ENCODE results near the gene STAMBPL1. TPM values are rescaled to one million over a fixed set of nuclear protein-coding genes. Genes with fewer than 3 reads are reported as not detected.
A peak's percentile ranks its signal among the peaks of the same experiment; 100 is the strongest.

Gene STAMBPL1
- total RNA-seq, 4 donors from 2014 or later, result 13.3 to 35.8 (median 14.2) TPM

GRCh38 chr10:88906921-88907320 is 26.9 kb downstream of the STAMBPL1 start:
- no peak for DNase-seq (ENCODE audit: low spot score in 2 of 2)
- no peak overlapping the region for H3K27ac ChIP-seq
- peaks cover 6% of the 10 kb centered on the region for H3K36me3 ChIP-seq
- no peaks in the 10 kb centered on the region for H3K27me3 ChIP-seq
- H3K4me1 ChIP-seq, result no peaks in the 10 kb centered on the region
- TF ChIP-seq EP300 (IDR thresholded peaks at IDR 0.05), result no peak
- no peak for TF ChIP-seq POLR2A (IDR thresholded peaks at IDR 0.05)
- TF ChIP-seq CTCF (IDR thresholded peaks at IDR 0.05), result no peak
- TF ChIP-seq POLR2AphosphoS5 (IDR thresholded peaks at IDR 0.05), result no peak
- H3K9me3 ChIP-seq, result no peaks in the 10 kb centered on the region
- 74% methylated on average over 1 of the region's 1 CpG for WGBS
- no peak overlapping the region for H3K4me3 ChIP-seq

DNA sequence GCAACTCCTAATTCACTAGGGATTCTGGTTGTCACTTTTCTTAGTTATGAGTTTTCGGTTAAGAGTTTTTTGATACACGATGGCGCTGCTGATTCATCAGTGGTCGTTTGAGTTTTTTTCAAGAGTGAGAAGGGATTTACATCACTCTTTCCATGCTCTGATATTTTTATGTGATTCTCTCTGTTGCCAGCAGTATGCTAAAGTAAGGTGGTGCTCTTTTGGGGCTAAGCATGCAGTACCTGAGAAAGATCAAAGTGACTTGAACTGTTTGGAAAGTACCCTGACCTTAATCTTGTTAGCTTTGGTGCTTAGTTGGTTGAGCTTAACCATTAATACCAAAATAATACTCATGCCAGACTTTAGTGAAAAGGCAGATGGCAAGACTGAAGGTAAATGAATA is 28.1 kb downstream of the STAMBPL1 start:
- no peak for DNase-seq (ENCODE audit: low spot score in 2 of 2)
- Histone ChIP-seq H3K27ac (no peak overlapping the region), H3K27me3 (no peaks in the 10 kb centered on the region), H3K9me3 (no peaks in the 10 kb centered on the region), H3K4me1 (no peaks in the 10 kb centered on the region), H3K4me3 (no peak overlapping the region), H3K36me3 (peaks cover 6% of the 10 kb centered on the region)
- TF ChIP-seq EP300 (IDR thresholded peaks at IDR 0.05) (no peak), CTCF (IDR thresholded peaks at IDR 0.05) (no peak), POLR2A (IDR thresholded peaks at IDR 0.05) (no peak), POLR2AphosphoS5 (IDR thresholded peaks at IDR 0.05) (no peak)
- 77% methylated on average over 4 of the region's 4 CpGs for WGBS

GRCh38 chr10:88911116-88911515 is 31.1 kb downstream of the STAMBPL1 start:
- no peaks in the 10 kb centered on the region for H3K9me3 ChIP-seq
- no peaks in the 10 kb centered on the region for H3K27me3 ChIP-seq
- H3K4me3 ChIP-seq, result no peak overlapping the region
- no peaks in the 10 kb centered on the region for H3K36me3 ChIP-seq
- WGBS, result 88% methylated on average over 1 of the region's 1 CpG
- no peak overlapping the region for H3K27ac ChIP-seq
- TF ChIP-seq EP300 (IDR thresholded peaks at IDR 0.05) (no peak), POLR2A (IDR thresholded peaks at IDR 0.05) (no peak), CTCF (IDR thresholded peaks at IDR 0.05) (no peak), POLR2AphosphoS5 (IDR thresholded peaks at IDR 0.05) (no peak)
- H3K4me1 ChIP-seq, result no peaks in the 10 kb centered on the region
- no peak for DNase-seq (ENCODE audit: low spot score in 2 of 2)

GRCh38 chr10:88911851-88912250 is 31.8 kb downstream of the STAMBPL1 start:
- TF ChIP-seq CTCF (IDR thresholded peaks at IDR 0.05) (no peak), EP300 (IDR thresholded peaks at IDR 0.05) (no peak), POLR2AphosphoS5 (IDR thresholded peaks at IDR 0.05) (no peak), POLR2A (IDR thresholded peaks at IDR 0.05) (no peak)
- H3K4me1 ChIP-seq, result no peaks in the 10 kb centered on the region
- WGBS, result 88% methylated on average over 3 of the region's 3 CpGs
- no peaks in the 10 kb centered on the region for H3K9me3 ChIP-seq
- no peak overlapping the region for H3K4me3 ChIP-seq
- DNase-seq (ENCODE audit: low spot score in 2 of 2), result no peak
- no peaks in the 10 kb centered on the region for H3K27me3 ChIP-seq
- H3K36me3 ChIP-seq, result no peaks in the 10 kb centered on the region
- no peak overlapping the region for H3K27ac ChIP-seq

DNA sequence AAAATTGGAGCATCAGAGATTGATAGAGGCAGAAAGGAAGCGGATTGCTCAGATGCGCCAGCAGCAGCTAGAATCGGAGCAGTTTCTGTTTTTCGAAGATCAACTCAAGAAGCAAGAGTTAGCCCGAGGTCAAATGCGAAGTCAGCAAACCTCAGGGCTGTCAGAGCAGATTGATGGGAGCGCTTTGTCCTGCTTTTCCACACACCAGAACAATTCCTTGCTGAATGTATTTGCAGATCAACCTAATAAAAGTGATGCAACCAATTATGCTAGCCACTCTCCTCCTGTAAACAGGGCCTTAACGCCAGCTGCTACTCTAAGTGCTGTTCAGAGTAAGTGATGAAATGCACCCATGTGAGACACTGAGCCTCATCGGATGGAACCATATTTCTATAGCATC is 33.1 kb downstream of the STAMBPL1 start:
- no peak for DNase-seq (ENCODE audit: low spot score in 2 of 2)
- Histone ChIP-seq H3K4me1 (no peaks in the 10 kb centered on the region), H3K27me3 (no peaks in the 10 kb centered on the region), H3K4me3 (no peak overlapping the region), H3K9me3 (no peaks in the 10 kb centered on the region), H3K36me3 (no peaks in the 10 kb centered on the region), H3K27ac (peak overlapping the region; percentile 3)
- 67% methylated on average over 9 of the region's 9 CpGs for WGBS
- TF ChIP-seq EP300 (IDR thresholded peaks at IDR 0.05) (no peak), POLR2AphosphoS5 (IDR thresholded peaks at IDR 0.05) (no peak), POLR2A (IDR thresholded peaks at IDR 0.05) (no peak), CTCF (IDR thresholded peaks at IDR 0.05) (no peak)
